HL-60 (cell line): ENCODE data around the gene KBTBD8.

Experiments
- CTCF ChIP-seq: IDR thresholded peaks from one replicate; pipeline ENCODE4 v1.5.1; 2011; ENCODE audit warnings: low read length, control low read depth, inconsistent platforms; ENCODE audit not compliant: insufficient read depth
- GABPA ChIP-seq: IDR thresholded peaks from 2 replicates; pipeline ENCODE4 v1.6.1; 2012; ENCODE audit warnings: low read depth
- POLR2AphosphoS5 ChIP-seq: IDR thresholded peaks from 2 replicates; pipeline ENCODE4 v1.6.1; 2012; ENCODE audit warnings: low read depth
- REST ChIP-seq: IDR thresholded peaks from 2 replicates; pipeline ENCODE4 v1.6.1; 2012; ENCODE audit warnings: low read depth; ENCODE audit not compliant: insufficient replicate concordance
- SPI1 ChIP-seq: IDR thresholded peaks from 2 replicates; pipeline ENCODE4 v1.6.1; 2012; ENCODE audit warnings: low read depth, mild to moderate bottlenecking, borderline replicate concordance

- TF ChIP-seq REST: no peak
- TF ChIP-seq CTCF: no peak
- no peak for TF ChIP-seq POLR2AphosphoS5
- no peak for TF ChIP-seq SPI1
- no peak for TF ChIP-seq GABPA
Measured at GRCh38 chr3:67033079-67033478, 35.0 kb downstream of the KBTBD8 start.
